ENCODE measurements around the gene ZNF205.

DNA sequence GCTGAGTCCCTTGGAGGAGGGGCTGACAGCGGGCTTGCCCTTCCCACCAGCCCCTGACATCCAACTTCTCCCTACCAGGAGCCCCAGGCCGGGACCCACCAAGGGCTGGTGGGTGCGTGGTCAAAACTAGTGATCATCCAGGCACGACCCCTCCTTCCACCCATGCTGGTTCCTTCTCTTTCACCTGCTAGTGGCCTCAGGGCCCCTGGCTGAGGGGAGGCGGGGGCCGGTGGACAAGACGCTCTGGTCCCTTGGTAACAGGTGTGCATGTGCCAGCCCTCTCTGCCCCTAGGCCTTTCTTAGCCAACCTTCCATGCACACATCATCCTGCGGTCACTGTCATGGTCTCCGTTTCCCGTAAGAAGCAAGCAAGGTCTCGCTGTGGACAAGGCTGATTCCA lies 30.8 kb downstream of the ZNF205 start:
- TF ChIP-seq, protein P1, sequence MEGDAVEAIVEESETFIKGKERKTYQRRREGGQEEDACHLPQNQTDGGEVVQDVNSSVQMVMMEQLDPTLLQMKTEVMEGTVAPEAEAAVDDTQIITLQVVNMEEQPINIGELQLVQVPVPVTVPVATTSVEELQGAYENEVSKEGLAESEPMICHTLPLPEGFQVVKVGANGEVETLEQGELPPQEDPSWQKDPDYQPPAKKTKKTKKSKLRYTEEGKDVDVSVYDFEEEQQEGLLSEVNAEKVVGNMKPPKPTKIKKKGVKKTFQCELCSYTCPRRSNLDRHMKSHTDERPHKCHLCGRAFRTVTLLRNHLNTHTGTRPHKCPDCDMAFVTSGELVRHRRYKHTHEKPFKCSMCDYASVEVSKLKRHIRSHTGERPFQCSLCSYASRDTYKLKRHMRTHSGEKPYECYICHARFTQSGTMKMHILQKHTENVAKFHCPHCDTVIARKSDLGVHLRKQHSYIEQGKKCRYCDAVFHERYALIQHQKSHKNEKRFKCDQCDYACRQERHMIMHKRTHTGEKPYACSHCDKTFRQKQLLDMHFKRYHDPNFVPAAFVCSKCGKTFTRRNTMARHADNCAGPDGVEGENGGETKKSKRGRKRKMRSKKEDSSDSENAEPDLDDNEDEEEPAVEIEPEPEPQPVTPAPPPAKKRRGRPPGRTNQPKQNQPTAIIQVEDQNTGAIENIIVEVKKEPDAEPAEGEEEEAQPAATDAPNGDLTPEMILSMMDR (conservative IDR thresholded peaks at IDR 0.05; ENCODE audit: low read depth, low read length) = no peak
- TF ChIP-seq EZH2 (IDR thresholded peaks at IDR 0.05; ENCODE audit: low read length, unreplicated experiment) (no peak), EZH2phosphoT487 (IDR thresholded peaks at IDR 0.05; ENCODE audit: borderline replicate concordance, low read length) (no peak)
